Midbrain (tissue), 1 donor: ENCODE data around the gene ESPNL.
"Not testable (repeated sequence)": the region's sequence is repeated elsewhere in the genome, so short reads cannot be mapped to it uniquely, and the experiment has no call there.

ENCODE experiments used
- DNase-seq: peaks from one replicate; lab custom pipeline; 2025; lab: John Stamatoyannopoulos, UW

ESPNL gene

DNA sequence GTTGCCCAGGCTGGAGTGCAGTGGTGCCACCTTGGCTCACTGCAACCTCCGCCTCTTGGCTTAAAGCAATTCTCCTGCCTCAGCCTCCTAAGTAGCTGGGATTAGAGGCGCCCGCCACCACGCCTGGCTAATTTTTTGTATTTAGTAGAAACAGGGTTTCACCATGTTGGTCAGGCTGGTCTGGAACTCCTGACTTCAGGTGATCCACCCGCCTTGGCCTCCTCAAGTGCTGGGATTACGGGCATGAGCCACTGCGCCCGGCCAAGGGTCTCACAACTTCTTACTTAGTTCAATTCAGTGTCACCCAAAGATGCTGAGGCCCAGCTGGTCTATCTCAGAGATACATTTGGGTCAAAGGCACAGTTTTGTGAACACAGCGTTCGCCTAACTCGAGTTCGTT, 15.6 kb downstream of the ESPNL start:
- not testable (repeated sequence) for DNase-seq

- no peak for DNase-seq
These were observed 16.4 kb downstream of the ESPNL start for GRCh38 chr2:238116298-238117198.

- DNase-seq = no peak
These were observed 17.3 kb downstream of the ESPNL start for GRCh38 chr2:238117199-238118154.

- no peak for DNase-seq
These were observed 19.8 kb downstream of the ESPNL start for GRCh38 chr2:238119756-238120462.

DNA sequence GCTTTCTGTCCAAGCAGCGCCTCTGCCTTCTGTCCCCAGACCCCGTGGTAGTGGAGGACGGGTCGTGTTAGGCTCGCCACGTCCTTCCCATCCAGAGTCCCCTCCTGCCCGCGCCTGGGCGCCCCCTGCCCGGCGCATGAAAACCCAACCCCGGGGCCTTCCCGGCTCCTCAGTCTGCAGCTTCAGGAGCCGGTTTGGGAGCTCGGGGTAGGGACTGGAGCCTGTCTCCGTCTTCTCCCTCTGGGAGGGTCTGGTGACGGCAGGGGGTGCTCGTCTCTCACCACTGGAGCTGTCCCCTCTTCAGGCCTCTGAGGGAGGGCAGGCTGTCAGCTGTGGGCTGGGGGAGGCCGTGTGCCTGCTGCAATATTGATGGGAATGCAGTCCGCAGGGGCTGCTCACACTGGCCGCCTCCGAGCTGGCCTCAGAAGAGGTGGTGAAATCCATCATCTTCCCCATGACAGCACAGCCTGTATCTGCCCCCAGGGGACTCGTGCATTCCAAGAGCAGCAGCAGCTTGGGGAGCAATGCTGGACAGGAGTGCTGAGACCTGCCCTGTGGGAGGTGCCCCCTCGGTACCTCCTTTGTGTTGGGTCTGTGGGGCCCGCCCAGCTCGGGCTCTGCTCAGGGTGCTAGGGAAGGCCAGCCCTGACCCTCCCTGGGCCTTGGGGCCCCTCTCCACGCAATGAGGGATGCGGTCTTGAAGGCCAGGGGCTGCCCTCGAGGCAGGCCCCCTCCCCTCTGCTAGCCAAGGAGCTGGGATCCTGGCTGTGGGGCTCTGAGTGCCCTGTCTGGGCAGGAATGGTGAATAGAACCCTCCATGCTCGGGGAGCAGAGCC, 20.5 kb downstream of the ESPNL start:
- no peak for DNase-seq

- no peak for DNase-seq
These were observed 21.6 kb downstream of the ESPNL start for GRCh38 chr2:238121511-238122286.

- DNase-seq = no peak
These were observed 22.4 kb downstream of the ESPNL start for GRCh38 chr2:238122287-238123217.

- DNase-seq = no peak
These were observed 23.3 kb downstream of the ESPNL start for GRCh38 chr2:238123218-238123971.

GRCh38 chr2:238123991-238124470, 23.9 kb downstream of the ESPNL start:
- no peak for DNase-seq

- DNase-seq = no peak
These were observed 24.5 kb downstream of the ESPNL start for GRCh38 chr2:238124488-238125126.

- DNase-seq = no peak
These were observed 25.2 kb downstream of the ESPNL start for GRCh38 chr2:238125127-238125885.

DNA sequence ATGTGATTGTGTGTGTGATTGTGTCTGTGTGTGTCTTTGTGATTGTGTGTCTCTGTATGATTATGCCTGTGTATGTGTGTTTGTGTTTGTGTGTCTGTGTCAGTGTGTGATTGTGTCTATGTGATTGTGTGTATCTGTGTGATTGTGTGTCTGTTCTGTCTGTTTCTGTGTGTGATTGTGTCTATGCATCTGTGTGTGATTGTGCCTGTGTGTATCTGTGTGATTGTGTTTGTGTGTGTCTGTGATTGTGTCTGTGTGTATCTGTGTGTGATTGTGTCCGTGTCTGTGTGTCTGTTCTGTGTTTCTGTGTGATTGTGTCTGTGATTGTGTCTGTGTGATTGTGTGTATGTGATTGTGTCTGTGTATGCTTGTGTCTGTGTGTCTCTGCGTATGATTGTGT, 26.2 kb downstream of the ESPNL start:
- DNase-seq = no peak

- no peak for DNase-seq
These were observed 26.6 kb downstream of the ESPNL start for GRCh38 chr2:238126775-238127164.

DNA sequence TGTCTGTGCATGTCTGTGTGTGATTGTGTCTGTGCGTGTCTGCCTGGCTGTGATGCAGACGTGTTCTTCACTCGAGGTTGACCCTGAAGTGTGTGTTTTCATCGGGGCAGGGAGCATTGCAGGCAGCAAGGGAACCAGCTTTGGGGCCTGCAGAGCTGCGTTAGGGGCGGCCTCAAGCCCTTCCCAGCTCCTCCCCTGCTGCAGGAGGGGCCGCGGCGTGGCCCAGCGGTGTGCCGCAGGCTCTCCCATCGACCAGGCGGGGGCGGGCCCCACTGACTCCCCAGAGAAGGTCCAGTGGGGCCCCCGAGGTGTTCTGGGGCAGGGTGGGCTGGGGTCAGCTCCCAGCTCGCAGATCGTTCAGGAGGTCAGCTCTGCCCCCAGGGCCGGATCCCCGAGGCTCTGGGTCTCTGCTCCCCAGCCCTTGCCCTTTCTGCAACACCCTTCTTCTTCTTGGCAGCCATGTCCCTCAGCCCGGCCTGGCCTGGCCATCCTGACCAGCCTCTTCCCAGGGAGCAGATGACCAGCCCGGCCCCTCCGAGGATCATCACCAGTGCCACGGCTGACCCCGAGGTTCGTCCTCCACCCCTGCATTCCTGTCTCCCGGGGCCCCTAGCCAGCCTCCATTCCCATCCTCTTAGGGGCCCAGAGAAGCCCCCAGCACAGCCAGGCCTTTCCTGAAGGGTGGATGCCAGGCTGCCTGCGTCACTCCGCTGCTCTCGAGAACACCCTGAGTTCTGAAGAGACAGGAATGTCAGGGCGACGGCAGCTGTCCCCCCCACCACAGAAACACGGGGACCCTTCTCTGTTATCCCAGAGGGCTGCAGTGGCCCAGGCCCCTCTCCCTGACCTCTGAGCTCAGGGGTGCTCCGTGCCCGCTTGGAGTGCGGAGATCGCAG, 27.3 kb downstream of the ESPNL start:
- DNase-seq = no peak

- DNase-seq = no peak
These were observed 27.9 kb downstream of the ESPNL start for GRCh38 chr2:238128061-238128440.

GRCh38 chr2:238128534-238129001, 28.4 kb downstream of the ESPNL start:
- DNase-seq = no peak
